HG03565 (cell line): ENCODE measurements around the gene B9D1.
A peak's percentile ranks its signal among the peaks of the same experiment; 100 is the strongest.

Experiments used
- ATAC-seq: cut with Tn5 transposase; IDR thresholded peaks from one replicate; pipeline ENCODE4 v1.9.1; 2021; ENCODE audit warnings: mild to moderate bottlenecking, moderate library complexity; ENCODE audit not compliant: unreplicated experiment

Gene B9D1

DNA sequence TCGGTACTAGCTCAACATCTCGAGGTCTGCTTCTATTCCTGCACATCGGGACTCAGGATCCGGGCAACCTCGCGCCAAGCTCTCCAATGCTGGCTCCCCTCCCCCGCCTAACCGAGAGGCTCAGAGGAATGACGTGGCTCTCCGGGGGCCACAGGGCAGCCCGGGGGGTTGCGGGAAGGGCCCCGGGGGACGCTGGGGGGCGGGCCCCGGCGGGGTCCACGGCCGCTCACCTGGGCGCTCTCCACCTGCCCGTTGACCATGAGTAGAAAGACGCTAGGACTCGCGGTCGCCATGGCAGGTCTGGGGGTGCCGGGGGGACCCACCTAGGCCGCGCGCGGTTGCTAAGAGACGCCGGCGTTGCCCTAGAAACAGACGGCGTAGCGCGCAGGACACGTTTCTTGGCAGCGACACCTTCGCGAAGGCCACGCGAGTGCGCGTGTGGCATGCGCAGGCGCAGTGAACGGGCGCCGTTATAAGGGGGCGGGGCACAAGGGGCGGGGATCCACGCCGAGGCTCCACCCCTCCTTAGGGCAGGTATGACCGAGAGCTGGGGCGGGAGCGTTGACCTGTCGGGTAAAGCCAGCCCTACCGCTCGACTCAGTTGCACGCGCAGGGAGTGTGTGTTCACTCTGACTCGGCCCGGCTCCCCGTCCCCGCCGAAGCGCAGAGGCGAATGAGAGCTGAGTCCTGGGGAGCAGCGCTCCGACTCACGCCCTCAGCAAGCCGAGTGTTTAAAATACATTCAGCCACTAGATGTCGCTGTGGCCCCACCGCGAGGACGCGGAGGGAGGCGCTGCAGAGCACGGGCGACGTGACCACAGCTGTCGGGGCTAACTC, at the start of gene B9D1:
Gene B9D1 (minus strand): TSS at position 447 of the 837 bp plus-strand sequence. CDS start 154 bp downstream, at position 293.
- peak; percentile 71 for ATAC-seq

GRCh38 chr17:19411631-19412030, 49.1 kb upstream of the B9D1 start:
- ATAC-seq, result no peak

DNA sequence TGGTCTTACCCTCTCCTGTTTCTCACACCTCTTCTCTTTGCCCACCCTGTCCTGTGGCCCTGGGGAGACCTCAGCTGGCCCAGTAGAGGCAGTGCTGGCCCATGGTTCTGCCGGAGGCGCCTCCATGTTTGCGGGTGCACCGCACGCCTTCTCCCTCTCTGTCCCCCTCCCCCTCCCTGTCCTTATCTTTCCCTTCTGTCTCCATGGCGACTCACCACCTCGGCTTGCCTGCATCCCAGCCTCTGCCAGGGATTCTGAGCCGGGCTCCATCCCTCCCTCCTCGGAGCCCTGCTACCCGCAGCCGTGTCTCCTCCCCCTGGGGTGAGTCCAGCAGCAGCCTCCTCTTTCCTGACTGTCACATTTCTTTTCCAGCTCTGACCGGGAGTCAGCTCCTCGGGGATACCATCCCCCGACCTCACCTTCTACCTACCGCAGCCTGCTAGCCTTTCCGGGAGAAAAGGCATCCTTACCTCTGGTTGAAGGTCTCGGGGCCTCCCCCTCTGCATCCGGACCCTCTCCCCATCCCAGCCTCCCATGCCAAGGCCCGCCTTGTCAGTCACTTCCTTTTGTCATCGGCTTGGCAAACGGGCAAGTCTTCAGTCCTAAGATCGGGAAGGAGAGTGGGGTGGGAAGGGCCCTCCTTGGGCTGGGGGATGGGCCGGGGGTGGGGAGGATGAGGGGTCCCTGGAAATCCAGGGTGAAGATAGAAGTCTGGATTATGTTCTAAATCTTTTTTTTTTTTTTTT, 48.5 kb upstream of the B9D1 start, which contains the start of gene RNF112:
Gene RNF112 (plus strand): TSS at position 358 of the 746 bp plus-strand sequence. CDS start 177 bp downstream, at position 535.
- ATAC-seq, result no peak

- no peak for ATAC-seq
Observed at GRCh38 chr17:19410091-19410490, 47.6 kb upstream of the B9D1 start.

GRCh38 chr17:19409509-19409908, 47.0 kb upstream of the B9D1 start:
- no peak for ATAC-seq

DNA sequence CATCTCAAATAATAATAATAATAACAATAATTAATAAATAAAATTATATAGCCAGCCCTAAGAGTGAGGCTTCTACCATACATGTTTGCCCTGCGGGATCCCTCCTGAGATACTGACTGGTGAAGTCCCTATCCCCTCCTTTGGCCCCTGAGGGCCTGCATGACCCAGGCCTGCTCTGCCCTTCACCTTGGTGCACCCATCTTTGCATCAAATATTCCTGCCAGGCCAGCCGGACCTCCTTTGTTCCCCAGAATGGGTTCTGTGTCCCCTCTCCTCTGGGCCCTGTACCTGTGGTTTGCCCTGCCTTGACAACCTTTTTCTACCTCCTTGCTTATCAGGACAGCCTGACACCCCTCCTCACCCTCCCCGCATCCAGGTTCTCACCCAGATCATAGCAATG, 46.5 kb upstream of the B9D1 start:
- no peak for ATAC-seq

DNA sequence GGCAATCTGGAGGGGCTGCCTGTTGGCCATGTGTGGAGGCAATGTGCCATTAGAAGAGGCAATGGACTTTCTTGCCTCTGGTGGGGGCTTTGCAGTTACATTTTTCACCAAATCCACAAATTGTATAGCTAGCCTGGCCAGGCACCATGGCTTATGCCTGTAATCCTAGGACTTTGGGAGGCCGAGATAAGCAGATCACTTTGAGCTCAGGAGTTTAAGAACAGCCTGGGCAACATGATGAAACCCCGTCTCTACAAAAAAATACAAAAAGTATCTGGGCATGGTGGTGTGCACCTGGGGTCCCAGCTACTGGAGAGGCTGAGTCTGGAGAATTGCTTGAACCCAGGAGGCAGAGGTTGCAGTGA, 45.8 kb upstream of the B9D1 start:
- ATAC-seq, result no peak

DNA sequence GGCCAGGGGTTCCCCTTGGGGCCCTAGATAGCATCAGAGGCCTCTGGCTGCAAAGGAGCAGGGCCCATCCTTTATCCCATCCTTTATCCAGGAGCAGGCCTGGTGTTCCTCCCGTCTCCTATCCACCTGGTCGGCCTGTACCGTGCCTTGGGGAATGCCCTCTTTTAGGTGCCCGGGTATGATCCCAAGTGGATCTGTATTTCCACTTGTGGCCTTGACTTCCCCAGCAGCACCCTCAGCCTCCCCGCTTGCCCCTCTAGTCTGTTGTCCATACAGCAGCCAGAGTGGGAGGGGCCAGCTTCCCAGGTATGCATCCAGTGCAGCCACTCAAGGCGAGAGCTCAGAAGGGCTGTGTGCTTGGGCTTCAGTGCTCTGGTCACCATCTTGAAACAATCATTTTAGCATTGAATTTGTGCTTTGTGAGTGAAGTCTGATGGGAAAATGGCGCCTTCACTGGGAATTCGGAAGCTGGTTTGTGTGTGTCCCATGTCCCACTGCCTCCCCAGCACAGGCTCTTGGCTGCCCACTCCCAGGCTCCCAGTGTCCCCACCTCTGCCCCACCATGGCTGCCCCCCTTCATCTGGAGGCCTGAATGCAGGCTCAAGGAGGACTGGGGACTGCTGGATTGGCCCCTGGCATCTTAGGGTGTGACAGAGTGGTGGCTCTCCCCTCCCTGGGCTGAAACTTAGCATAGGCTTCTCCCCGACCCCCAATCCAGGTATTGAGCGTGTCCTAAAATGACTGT, 45.2 kb upstream of the B9D1 start:
- no peak for ATAC-seq

GRCh38 chr17:19405114-19405513, 42.6 kb upstream of the B9D1 start:
- ATAC-seq, result no peak

DNA sequence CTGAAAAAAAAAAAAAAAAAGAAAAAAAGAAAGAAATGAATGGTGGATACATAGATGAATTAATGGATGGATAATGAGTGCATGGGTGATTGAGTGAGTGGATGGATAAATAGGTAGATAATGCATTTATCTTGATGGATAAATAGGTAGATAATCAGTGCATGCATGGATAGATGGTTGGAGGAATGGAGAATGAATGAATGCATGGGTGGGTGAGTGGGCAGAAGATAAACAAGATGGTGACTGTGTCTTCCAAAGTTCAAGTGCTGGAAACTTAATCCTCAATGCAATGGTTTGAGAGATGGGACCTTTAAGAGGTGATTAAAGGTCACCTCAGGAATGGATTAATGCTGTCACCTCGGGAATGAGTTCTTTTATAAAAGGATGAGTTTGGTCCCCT, 41.7 kb upstream of the B9D1 start:
- no peak for ATAC-seq

DNA sequence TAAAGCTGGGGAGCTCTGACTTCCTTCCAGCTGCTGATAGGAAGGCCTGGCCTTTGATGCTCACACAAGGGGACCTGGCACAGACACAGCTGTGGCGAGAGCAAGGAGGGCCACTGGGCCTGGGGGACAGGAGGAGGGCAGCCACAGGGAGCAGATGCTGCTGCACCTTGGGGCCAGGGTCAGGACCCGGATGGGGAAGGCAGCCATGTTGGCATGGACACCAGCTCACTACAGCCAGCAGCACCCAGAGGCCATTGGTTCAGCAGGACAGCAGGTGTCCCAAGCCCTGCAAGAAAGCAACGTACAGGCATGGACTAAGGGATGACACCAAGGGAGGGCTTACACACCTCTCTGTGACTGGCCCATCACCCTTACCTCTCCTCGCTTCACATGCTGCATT, 40.5 kb upstream of the B9D1 start:
- ATAC-seq, result no peak

DNA sequence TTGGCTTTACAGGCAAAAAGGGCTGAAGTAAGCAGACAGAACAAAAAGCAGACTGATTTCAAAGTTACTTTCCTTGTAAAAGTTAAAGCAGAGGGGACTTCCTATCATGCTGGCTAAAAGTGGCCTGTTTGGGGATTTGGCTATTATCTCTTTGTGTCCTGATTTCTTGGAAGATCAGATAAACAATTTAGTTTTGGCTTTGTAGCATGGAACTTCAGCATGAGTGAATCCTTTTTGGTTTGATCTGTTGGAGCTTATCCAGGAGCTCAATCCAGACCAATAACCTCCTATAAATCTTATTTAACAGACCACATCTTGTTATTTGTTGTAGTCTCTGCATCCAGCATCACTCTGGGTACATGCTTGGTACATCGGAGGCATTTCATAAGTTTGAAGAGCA, 39.6 kb upstream of the B9D1 start:
- no peak for ATAC-seq

- no peak for ATAC-seq
Observed at GRCh38 chr17:19401321-19402010, 38.9 kb upstream of the B9D1 start.

DNA sequence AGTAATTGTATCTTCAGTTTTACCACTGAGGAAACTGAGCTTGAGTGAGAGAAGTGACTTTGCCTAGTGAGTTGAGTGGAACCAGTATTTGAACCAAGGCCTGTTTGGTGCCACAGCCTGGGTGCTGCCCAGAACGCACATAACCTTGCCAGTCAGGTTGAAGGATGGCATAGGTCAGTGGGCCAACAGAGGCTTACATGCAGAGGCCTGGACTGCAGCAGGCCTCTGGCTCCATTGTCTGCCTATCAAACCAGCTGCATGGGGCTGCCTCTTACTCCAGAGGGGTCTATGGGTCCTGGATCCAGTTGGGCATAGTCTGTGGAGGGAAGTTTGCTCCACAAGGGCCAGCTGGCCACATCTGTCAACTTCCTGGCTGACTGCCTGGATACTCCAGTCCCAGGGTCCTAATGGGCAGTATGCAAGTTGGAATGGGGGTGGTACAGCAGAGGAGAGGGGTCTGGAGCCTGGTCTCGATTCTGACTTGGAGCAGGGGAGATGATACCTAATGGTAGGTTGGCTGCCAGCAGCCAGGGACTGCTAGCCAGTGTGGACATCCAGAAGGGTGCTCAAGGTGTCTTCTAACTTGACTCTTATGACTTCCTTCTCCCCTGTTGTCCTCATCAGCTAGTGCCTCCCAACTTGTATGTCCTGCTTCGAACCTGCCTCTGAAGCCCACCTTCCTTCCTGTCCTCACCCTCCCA, 37.4 kb upstream of the B9D1 start:
- ATAC-seq, result no peak

DNA sequence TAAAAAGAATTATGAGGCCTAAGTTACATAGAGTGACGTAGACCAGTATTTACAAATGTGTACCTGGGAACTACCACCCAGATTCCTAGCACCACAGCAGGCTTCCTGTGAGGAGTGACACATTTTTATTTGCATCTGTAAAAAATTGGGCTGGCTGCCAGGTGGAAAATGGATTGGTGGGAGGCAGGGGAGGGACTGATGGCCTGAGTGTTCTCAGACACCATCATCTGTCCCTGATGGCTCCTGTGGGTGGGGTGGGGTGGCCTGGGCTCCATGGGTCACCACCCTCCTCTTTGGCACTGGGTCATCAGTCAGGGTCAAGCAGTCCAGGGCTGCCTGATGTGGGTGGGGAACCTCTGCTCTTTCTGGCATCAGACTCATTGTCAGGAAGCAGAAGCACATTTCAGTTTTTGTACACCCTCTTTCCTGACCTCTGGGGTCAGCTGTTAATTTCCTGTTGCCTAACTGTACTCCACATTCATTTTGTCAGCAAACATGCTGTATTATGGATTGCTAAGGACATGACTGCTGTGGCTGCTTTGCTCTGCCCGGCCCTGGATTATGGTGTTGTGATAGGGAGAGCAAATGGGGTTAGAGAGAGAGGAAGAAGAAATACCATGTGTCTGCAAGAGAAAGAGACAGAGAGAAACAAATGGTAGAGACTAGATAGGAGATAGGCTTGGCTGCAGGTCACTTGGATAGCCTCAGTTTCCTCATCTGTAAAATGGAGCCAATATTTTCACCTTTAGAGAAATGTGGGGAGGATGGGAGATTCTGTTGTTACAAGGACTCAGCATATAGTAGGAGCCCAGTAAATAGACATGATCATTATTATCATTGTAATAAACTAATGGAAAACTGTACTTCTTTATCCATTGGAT, 36.0 kb upstream of the B9D1 start:
- ATAC-seq, result no peak

DNA sequence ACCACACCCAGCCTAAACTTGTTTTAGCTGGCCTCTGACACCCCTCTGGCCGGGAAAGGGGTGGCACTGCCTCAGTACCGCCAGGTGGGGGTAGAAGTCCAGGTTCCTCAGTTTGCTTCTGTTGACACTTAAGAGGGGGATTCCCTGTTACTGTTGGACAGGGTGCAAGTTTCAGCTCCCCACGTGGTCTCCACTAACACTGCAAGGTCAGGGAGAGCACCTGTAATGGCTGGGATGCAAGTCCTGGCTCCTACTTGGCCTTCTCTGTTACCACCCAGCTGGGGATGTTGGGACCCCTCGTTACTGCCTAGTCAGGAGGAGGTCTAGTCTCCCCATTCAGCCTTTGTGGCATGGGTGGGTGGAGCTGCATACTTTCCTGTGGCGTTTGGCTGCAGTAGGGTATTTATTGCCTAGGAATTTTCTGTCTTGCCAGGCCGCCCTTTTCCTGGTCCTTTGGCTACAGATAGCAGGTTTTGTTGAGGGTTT, 35.1 kb upstream of the B9D1 start:
- ATAC-seq, result no peak

DNA sequence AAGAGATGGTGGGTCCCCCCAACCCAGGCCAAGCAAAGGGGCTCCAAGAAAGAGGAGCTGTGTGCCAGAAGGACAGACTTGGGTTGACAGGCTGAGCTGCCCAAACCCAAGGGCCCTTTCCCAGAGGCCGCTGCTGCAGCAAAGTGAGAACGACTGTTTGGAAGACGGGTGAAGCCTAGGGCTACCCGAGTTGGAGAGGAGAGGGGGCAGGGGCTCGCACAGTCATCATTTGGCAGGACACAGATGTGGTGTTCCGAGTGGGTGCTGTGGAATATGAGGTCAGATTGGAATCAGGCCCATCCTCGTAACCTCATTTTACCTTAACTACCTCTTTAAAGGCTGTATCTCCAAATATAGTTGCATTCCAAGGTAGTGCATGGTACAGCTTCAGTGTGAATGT, 29.8 kb upstream of the B9D1 start:
- ATAC-seq, result no peak

DNA sequence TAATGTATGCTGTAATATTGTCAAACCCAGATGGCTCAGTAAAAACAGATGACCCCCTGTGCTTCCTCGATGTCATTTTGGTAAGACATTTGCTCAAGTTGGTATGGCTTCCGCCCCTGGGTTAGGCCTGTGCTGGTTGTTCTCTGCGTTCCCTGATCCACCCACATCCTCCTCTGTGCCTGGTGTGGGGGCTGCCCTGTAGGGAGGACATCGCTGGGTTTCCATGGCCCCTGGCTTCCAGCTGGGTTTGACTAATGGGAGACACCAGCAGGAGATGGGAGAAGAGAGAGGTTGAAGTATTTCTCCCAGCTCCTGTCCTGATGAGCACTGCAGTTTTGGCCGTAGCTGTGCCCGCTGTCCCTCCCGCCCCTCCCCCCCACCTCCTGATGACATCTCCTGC, 28.9 kb upstream of the B9D1 start:
- ATAC-seq, result no peak

- no peak for ATAC-seq
Observed at GRCh38 chr17:19390951-19391350, 28.4 kb upstream of the B9D1 start.
